ENCODE results near the gene FNDC3B. TPM values are rescaled to one million over a fixed set of nuclear protein-coding genes. Genes with fewer than 3 reads are reported as not detected.

FNDC3B gene
- total and polyA plus RNA-seq, 4 donors, result 23.3 to 74.2 (median 32.9) TPM

GRCh38 chr3:172082269-172082668, 42.9 kb downstream of the FNDC3B start:
- no peak overlapping the region for H3K4me3 ChIP-seq (ENCODE audit: low read depth in 1 of 3, low read length in 3 of 3)
- no peak for DNase-seq (ENCODE audit: low spot score)
- peaks cover 0 to 11% (median 2%) of the 10 kb centered on the region in 4 donors for H3K36me3 ChIP-seq (ENCODE audit: control insufficient read depth in 4 of 4, insufficient read depth in 3 of 4, low read depth in 1 of 4, low read length in 3 of 4)
- H3K9me3 ChIP-seq (ENCODE audit: control insufficient read depth in 4 of 4, low read length in 3 of 4), result no peaks in the 10 kb centered on the region
- H3K4me1 ChIP-seq (ENCODE audit: control insufficient read depth in 4 of 4, insufficient read depth in 4 of 4, low read length in 3 of 4), result peaks cover 8 to 51% (median 30%) of the 10 kb centered on the region in 4 donors
- no peak for TF ChIP-seq EGR1 (IDR thresholded peaks at IDR 0.05; ENCODE audit: low read depth in 2 of 2)
- TF ChIP-seq RXRA (IDR thresholded peaks at IDR 0.05), result peak; percentile 17 to 52
- TF ChIP-seq FOXA2 (IDR thresholded peaks at IDR 0.05), result no peak
- TF ChIP-seq HNF4G (IDR thresholded peaks at IDR 0.05), result no peak
- no peak for TF ChIP-seq CTCF (IDR thresholded peaks at IDR 0.05; ENCODE audit: low read depth, low read length, missing input control)
- no peak for TF ChIP-seq REST (IDR thresholded peaks at IDR 0.05)
- TF ChIP-seq GABPA (IDR thresholded peaks at IDR 0.05 in 1 of 2, conservative IDR thresholded peaks at IDR 0.05 in 1 of 2), result no peak
- TF ChIP-seq ZBTB33 (IDR thresholded peaks at IDR 0.05), result no peak
- TF ChIP-seq NR2F2 (IDR thresholded peaks at IDR 0.05), result no peak
- H3K9ac ChIP-seq (ENCODE audit: low read depth in 1 of 2, low read length in 2 of 2), result peak overlapping the region in 1 of 2 donors; percentile 19
- H3K27me3 ChIP-seq (ENCODE audit: control insufficient read depth in 4 of 4, insufficient read depth in 4 of 4, low read length in 3 of 4), result no peaks in the 10 kb centered on the region
- 66% methylated on average over 5 of the region's 5 CpGs for WGBS
- H3K27ac ChIP-seq (ENCODE audit: low read depth in 1 of 2, low read length in 2 of 2), result peak overlapping the region in 1 of 2 donors; percentile 44

GRCh38 chr3:172082820-172083513, 43.6 kb downstream of the FNDC3B start:
- Histone ChIP-seq H3K4me3 (ENCODE audit: low read depth in 1 of 3, low read length in 3 of 3) (no peak overlapping the region), H3K9ac (ENCODE audit: low read depth in 1 of 2, low read length in 2 of 2) (no peak overlapping the region), H3K9me3 (ENCODE audit: control insufficient read depth in 4 of 4, low read length in 3 of 4) (no peaks in the 10 kb centered on the region), H3K4me1 (ENCODE audit: control insufficient read depth in 4 of 4, insufficient read depth in 4 of 4, low read length in 3 of 4) (peaks cover 8 to 51% (median 30%) of the 10 kb centered on the region in 4 donors), H3K36me3 (ENCODE audit: control insufficient read depth in 4 of 4, insufficient read depth in 3 of 4, low read depth in 1 of 4, low read length in 3 of 4) (peaks cover 0 to 11% (median 2%) of the 10 kb centered on the region in 4 donors), H3K27me3 (ENCODE audit: control insufficient read depth in 4 of 4, insufficient read depth in 4 of 4, low read length in 3 of 4) (no peaks in the 10 kb centered on the region), H3K27ac (ENCODE audit: low read depth in 1 of 2, low read length in 2 of 2) (peak overlapping the region; percentile 38 to 44)
- DNase-seq (ENCODE audit: low spot score), result no peak
- 93% methylated on average over 5 of the region's 5 CpGs for WGBS
- no peak for TF ChIP-seq REST (IDR thresholded peaks at IDR 0.05)
- TF ChIP-seq TAF1 (conservative IDR thresholded peaks at IDR 0.05), result no peak
- TF ChIP-seq NR2F2 (IDR thresholded peaks at IDR 0.05), result no peak
- no peak for TF ChIP-seq FOXA2 (IDR thresholded peaks at IDR 0.05)
- TF ChIP-seq YY1 (IDR thresholded peaks at IDR 0.05), result no peak
- TF ChIP-seq MAX (IDR thresholded peaks at IDR 0.05), result no peak
- TF ChIP-seq ATF3 (IDR thresholded peaks at IDR 0.05), result no peak
- no peak for TF ChIP-seq RXRA (IDR thresholded peaks at IDR 0.05)
- TF ChIP-seq HNF4G (IDR thresholded peaks at IDR 0.05), result no peak
- TF ChIP-seq EGR1 (IDR thresholded peaks at IDR 0.05; ENCODE audit: low read depth in 2 of 2), result no peak
- no peak for TF ChIP-seq FOXA1 (IDR thresholded peaks at IDR 0.05)
- no peak for TF ChIP-seq GABPA (IDR thresholded peaks at IDR 0.05 in 1 of 2, conservative IDR thresholded peaks at IDR 0.05 in 1 of 2)
- no peak for TF ChIP-seq SP1 (IDR thresholded peaks at IDR 0.05)
- no peak for TF ChIP-seq JUND (IDR thresholded peaks at IDR 0.05)
- no peak for TF ChIP-seq ZBTB33 (IDR thresholded peaks at IDR 0.05)

Data from liver (tissue), 9 donors.